CD4-positive, alpha-beta memory T cell (primary cell): Measurements from ENCODE around the gene TPRKB. TPM values are rescaled to one million over a fixed set of nuclear protein-coding genes. Genes with fewer than 3 reads are reported as not detected.
A peak's percentile ranks its signal among the peaks of the same experiment; 100 is the strongest.

Source experiments
- CTCF ChIA-PET: fragments of 350-600 bp; sonication (Branson Sonifier 250); formaldehyde crosslinking; loops from one replicate; lab custom pipeline; 2021; ENCODE audit warnings: inconsistent platforms; ENCODE audit not compliant: partially characterized antibody; lab: Charles Lee
- POLR2A ChIA-PET: fragments of 350-600 bp; sonication (Branson Sonifier 250); formaldehyde crosslinking; loops from one replicate; lab custom pipeline; 2021; ENCODE audit not compliant: partially characterized antibody; lab: Charles Lee
- DNase-seq, 5 donors: peaks; one replicate each; pipeline versions ENCODE4 v3.0.0 to v3.0.0-alpha.2; 2020 to 2022; ENCODE audit warnings: mixed read lengths in 1 of 5
- H3K27ac ChIP-seq: one replicate; pipeline ENCODE4 v1.7.0; 2013; ENCODE audit warnings: low read depth, low read length
- H3K27me3 ChIP-seq: 2 replicates; pipeline ENCODE4 v1.7.0; 2013; ENCODE audit warnings: mild to moderate bottlenecking, low read length, moderate library complexity; ENCODE audit not compliant: insufficient read depth
- H3K36me3 ChIP-seq: 2 replicates; pipeline ENCODE4 v1.7.0; 2013; ENCODE audit warnings: mild to moderate bottlenecking, low read length, moderate library complexity; ENCODE audit not compliant: insufficient read depth
- H3K4me1 ChIP-seq: 2 replicates; pipeline ENCODE4 v1.7.0; 2013; ENCODE audit warnings: mild to moderate bottlenecking, low read length, moderate library complexity; ENCODE audit not compliant: insufficient read depth
- H3K4me3 ChIP-seq, 2 donors: one replicate each; pipeline ENCODE4 v1.7.0; 2013; ENCODE audit warnings: low read length in 2 of 2, mild to moderate bottlenecking in 1 of 2
- H3K9me3 ChIP-seq, 2 donors: one replicate each; pipeline ENCODE4 v1.7.0; 2013; ENCODE audit warnings: low read length in 2 of 2, control low read depth in 1 of 2; ENCODE audit not compliant: control insufficient read depth in 1 of 2
- H3K27ac Mint-ChIP-seq, 7 donors: one replicate each; pipeline ENCODE4 v1.8.0; 2020 to 2021; ENCODE audit warnings: mixed read lengths in 7 of 7, mild to moderate bottlenecking in 6 of 7, inconsistent platforms in 3 of 7, moderate library complexity in 3 of 7
- H3K27me3 Mint-ChIP-seq, 2 donors: one replicate each; pipeline ENCODE4 v1.8.0; 2020 to 2021; ENCODE audit warnings: mixed read lengths in 2 of 2
- H3K36me3 Mint-ChIP-seq, 2 donors: one replicate each; pipeline ENCODE4 v1.8.0; 2020 to 2021; ENCODE audit warnings: mixed read lengths in 2 of 2, inconsistent platforms in 1 of 2, mild to moderate bottlenecking in 1 of 2
- H3K4me1 Mint-ChIP-seq, 4 donors: one replicate each; pipeline ENCODE4 v1.8.0; 2020 to 2021; ENCODE audit warnings: mixed read lengths in 4 of 4, mild to moderate bottlenecking in 1 of 4
- H3K4me3 Mint-ChIP-seq, 8 donors: one replicate each; pipeline ENCODE4 v1.8.0; 2020 to 2021; ENCODE audit warnings: mixed read lengths in 8 of 8, mild to moderate bottlenecking in 7 of 8, moderate library complexity in 6 of 8, inconsistent platforms in 3 of 8
- H3K9me3 Mint-ChIP-seq, 8 donors: one replicate each; pipeline ENCODE4 v1.8.0; 2020 to 2021; ENCODE audit warnings: mixed read lengths in 8 of 8, mild to moderate bottlenecking in 5 of 8, inconsistent platforms in 3 of 8, moderate library complexity in 1 of 8
- intact Hi-C: fragments of 100-400 bp; cut with micrococcal nuclease; formaldehyde crosslinking; loops from one replicate; pipeline ENCODE4 v1.15.1; 2023
- polyA plus RNA-seq, 2 donors: library from polyadenylated mRNA; unstranded; fragments of 300-500 nt; fragmentation: Illumina TruSeq; gene quantifications; one replicate each; pipeline ENCODE4 v1.2.3, GENCODE V29; 2021
- total RNA-seq, 2 experiments: library from RNA; stranded (reverse); gene quantifications; one replicate each; pipeline ENCODE4 v1.2.3, GENCODE V29; 2021

Gene TPRKB
- total and polyA plus RNA-seq, 4 experiments from 2014 or later: 31.7 to 74.4 (median 48.7) TPM

DNA sequence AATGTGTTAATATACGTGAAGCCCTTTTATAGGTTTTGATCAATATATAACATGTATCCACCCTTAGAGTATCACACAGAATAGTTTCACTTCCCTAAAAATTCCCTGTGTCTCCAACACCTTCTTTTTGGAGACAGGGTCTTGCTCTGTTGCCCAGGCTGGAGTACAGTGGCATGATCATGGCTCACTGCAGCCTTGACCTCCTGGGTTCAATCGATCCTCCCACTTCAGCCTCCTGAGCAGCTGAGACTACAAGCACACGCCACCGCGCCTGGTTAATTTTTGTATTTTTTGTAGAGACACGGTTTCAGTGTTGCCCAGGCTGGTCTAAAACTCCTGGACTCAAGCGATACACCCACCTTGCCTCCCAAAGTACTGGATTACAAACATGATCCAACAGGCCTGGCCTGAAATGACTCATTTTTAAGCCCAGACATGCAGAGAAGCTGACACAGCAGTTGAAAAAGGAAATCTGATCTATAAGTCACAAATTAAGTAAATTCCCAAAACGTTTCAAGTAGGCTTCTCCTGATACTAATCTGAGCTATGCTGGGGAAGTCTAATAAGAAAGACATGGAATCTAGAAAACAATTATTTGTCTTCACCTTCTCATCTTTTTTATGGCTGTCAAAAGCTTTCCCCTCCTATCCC lies 39.8 kb upstream of the TPRKB start:
- no peaks in the 10 kb centered on the region for H3K9me3 Mint-ChIP-seq
- Histone ChIP-seq H3K9me3 (no peaks in the 10 kb centered on the region), H3K27me3 (no peaks in the 10 kb centered on the region), H3K36me3 (peaks cover 31% of the 10 kb centered on the region), H3K4me3 (no peak overlapping the region), H3K4me1 (peaks cover 32% of the 10 kb centered on the region), H3K27ac (no peak overlapping the region)
- ChIA-PET CTCF (no interaction called here), POLR2A (no interaction called here)
- peaks cover 22 to 53% (median 38%) of the 10 kb centered on the region in 4 donors for H3K4me1 Mint-ChIP-seq
- intact Hi-C loops: no loop called here
- H3K27ac Mint-ChIP-seq: no peak overlapping the region
- H3K36me3 Mint-ChIP-seq: peaks cover 44 to 58% of the 10 kb centered on the region in 2 donors
- DNase-seq: no peak
- peaks cover 0 to 2% of the 10 kb centered on the region in 2 donors for H3K27me3 Mint-ChIP-seq
- H3K4me3 Mint-ChIP-seq: peak overlapping the region in 1 of 8 donors; percentile 39

GRCh38 chr2:73776381-73776780 lies 39.2 kb upstream of the TPRKB start:
- CTCF ChIA-PET: interaction anchor here (1.4 kb wide), 1 partner anchor 12 kb away, joined by 3 read pairs; no protein-coding TSS in a partner anchor
- POLR2A ChIA-PET: no interaction called here
- Histone ChIP-seq H3K36me3 (peaks cover 31% of the 10 kb centered on the region), H3K9me3 (no peaks in the 10 kb centered on the region), H3K27ac (no peak overlapping the region), H3K4me1 (peaks cover 32% of the 10 kb centered on the region), H3K27me3 (no peaks in the 10 kb centered on the region), H3K4me3 (no peak overlapping the region)
- Mint-ChIP-seq H3K4me3 (peak overlapping the region in 1 of 8 donors; percentile 8), H3K27me3 (peaks cover 0 to 2% of the 10 kb centered on the region in 2 donors), H3K4me1 (peaks cover 23 to 55% (median 40%) of the 10 kb centered on the region in 4 donors), H3K27ac (no peak overlapping the region), H3K9me3 (no peaks in the 10 kb centered on the region), H3K36me3 (peaks cover 46 to 63% of the 10 kb centered on the region in 2 donors)
- intact Hi-C loops: no loop called here
- DNase-seq: no peak

DNA sequence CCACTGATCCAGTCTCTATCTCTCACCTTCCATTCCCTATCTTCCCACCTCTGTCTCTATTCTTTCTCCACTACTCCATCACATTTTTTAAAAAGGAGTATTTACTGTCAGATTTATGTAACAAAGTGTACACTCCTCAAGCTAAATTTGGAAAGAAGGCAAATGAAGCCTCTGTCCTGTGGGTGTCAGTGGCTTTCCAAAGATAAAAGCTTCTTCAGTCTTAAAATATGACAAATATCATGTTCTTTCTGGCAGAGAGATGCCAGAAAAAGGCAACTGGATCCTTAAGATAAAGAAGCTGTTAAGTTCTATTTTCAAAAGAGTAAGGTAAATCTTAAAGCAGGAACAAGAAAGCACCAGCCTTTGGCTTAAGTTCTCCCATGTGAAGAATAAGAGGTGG lies 35.7 kb upstream of the TPRKB start:
- H3K9me3 Mint-ChIP-seq: no peaks in the 10 kb centered on the region
- Histone ChIP-seq H3K36me3 (peaks cover 50% of the 10 kb centered on the region), H3K4me1 (peaks cover 15% of the 10 kb centered on the region), H3K27me3 (no peaks in the 10 kb centered on the region), H3K4me3 (no peak overlapping the region), H3K9me3 (no peaks in the 10 kb centered on the region), H3K27ac (no peak overlapping the region)
- CTCF ChIA-PET: no interaction called here
- peaks cover 64 to 79% of the 10 kb centered on the region in 2 donors for H3K36me3 Mint-ChIP-seq
- no peaks in the 10 kb centered on the region for H3K27me3 Mint-ChIP-seq
- intact Hi-C loops: no loop called here
- no peak for DNase-seq
- H3K4me3 Mint-ChIP-seq: no peak overlapping the region
- peaks cover 28 to 44% (median 34%) of the 10 kb centered on the region in 4 donors for H3K4me1 Mint-ChIP-seq
- H3K27ac Mint-ChIP-seq: peak overlapping the region in 1 of 7 donors; percentile 19
- POLR2A ChIA-PET: no interaction called here

DNA sequence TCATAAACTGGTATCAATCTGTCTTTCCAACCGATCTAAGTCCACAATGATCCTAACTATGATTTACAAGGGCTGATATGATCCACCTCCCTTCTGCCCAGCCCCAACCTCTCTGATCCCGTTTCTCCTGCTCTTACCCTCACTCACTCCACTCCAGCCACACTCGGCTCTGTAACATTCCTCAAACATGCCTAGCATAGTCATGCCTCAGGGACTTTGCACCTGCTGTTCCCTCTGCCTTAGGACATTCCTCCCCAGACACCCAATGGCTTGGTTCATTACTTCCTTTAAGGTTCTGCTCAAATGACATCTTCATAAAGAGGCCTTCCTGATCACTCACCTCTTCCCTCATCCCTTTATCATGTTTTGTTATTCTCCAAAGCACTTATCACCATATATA lies 33.6 kb upstream of the TPRKB start:
- peaks cover 18 to 31% (median 26%) of the 10 kb centered on the region in 4 donors for H3K4me1 Mint-ChIP-seq
- intact Hi-C loops: no loop called here
- no peaks in the 10 kb centered on the region for H3K27me3 Mint-ChIP-seq
- ChIA-PET CTCF (interaction anchor here (1.3 kb wide), 1 partner anchor 14 kb away, joined by 3 read pairs; no protein-coding TSS in a partner anchor), POLR2A (no interaction called here)
- H3K4me3 ChIP-seq: no peak overlapping the region
- H3K4me3 Mint-ChIP-seq: no peak overlapping the region
- no peaks in the 10 kb centered on the region for H3K27me3 ChIP-seq
- DNase-seq: no peak
- H3K36me3 ChIP-seq: peaks cover 58% of the 10 kb centered on the region
- no peaks in the 10 kb centered on the region for H3K9me3 ChIP-seq
- peak overlapping the region in 2 of 7 donors; percentile 4 to 47 for H3K27ac Mint-ChIP-seq
- no peaks in the 10 kb centered on the region for H3K9me3 Mint-ChIP-seq
- H3K36me3 Mint-ChIP-seq: peaks cover 64 to 76% of the 10 kb centered on the region in 2 donors
- H3K27ac ChIP-seq: no peak overlapping the region
- H3K4me1 ChIP-seq: peaks cover 5% of the 10 kb centered on the region

DNA sequence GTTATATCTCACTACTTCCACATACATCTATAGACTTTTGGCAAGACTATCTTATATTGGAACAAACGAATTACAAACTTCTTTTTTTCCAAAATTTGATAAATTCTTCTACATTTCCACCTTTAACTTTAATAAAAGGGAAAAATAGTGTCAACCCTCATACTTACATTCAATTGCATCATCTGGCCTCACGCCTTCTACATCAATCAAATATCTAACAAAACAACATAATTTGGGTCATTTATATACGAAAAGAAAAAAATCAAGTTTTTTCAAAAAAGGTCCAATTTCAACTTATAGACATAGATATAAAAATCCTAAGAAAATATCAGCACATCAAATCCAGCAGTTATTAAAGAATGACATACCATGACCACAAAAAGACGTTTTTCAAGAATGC lies 29.8 kb upstream of the TPRKB start:
- Histone ChIP-seq H3K36me3 (peaks cover 58% of the 10 kb centered on the region), H3K9me3 (no peaks in the 10 kb centered on the region), H3K4me1 (no peaks in the 10 kb centered on the region), H3K27me3 (no peaks in the 10 kb centered on the region), H3K4me3 (no peak overlapping the region), H3K27ac (no peak overlapping the region)
- POLR2A ChIA-PET: no interaction called here
- DNase-seq: no peak
- Mint-ChIP-seq H3K4me1 (peaks cover 10 to 19% (median 14%) of the 10 kb centered on the region in 4 donors), H3K4me3 (no peak overlapping the region), H3K9me3 (no peaks in the 10 kb centered on the region), H3K27me3 (no peaks in the 10 kb centered on the region), H3K27ac (no peak overlapping the region), H3K36me3 (peaks cover 47 to 76% of the 10 kb centered on the region in 2 donors)
- CTCF ChIA-PET: no interaction called here
- intact Hi-C loops: no loop called here

GRCh38 chr2:73766349-73766748 lies 29.2 kb upstream of the TPRKB start:
- Histone ChIP-seq H3K9me3 (no peaks in the 10 kb centered on the region), H3K27me3 (no peaks in the 10 kb centered on the region), H3K4me3 (no peak overlapping the region), H3K27ac (no peak overlapping the region), H3K36me3 (peaks cover 57% of the 10 kb centered on the region), H3K4me1 (no peaks in the 10 kb centered on the region)
- H3K27ac Mint-ChIP-seq: no peak overlapping the region
- intact Hi-C loops: no loop called here
- no peaks in the 10 kb centered on the region for H3K27me3 Mint-ChIP-seq
- H3K4me3 Mint-ChIP-seq: no peak overlapping the region
- peaks cover 51 to 76% of the 10 kb centered on the region in 2 donors for H3K36me3 Mint-ChIP-seq
- no peaks in the 10 kb centered on the region for H3K9me3 Mint-ChIP-seq
- POLR2A ChIA-PET: no interaction called here
- CTCF ChIA-PET: no interaction called here
- H3K4me1 Mint-ChIP-seq: peaks cover 8 to 17% (median 13%) of the 10 kb centered on the region in 4 donors
- DNase-seq: no peak

DNA sequence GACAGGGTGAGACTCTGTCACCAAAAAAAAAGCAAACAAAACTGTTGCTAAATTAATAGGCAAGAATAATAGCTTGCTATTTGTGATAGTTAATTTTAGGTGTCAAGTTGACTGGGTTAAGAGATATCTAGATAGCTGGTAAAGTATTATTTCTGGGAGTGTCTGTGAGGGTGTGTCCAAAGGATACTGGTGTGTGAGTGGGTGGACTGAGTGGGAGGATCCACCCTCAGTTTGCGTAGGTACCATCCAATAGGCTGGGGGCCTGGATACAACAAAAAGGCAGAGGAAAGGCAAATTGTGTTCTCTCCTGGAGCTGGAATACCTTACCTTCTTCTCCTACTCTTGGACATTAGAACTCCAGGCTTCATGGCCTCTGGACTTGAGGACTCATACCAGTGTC lies 27.8 kb upstream of the TPRKB start:
- intact Hi-C loops: no loop called here
- peaks cover 49 to 79% of the 10 kb centered on the region in 2 donors for H3K36me3 Mint-ChIP-seq
- no peaks in the 10 kb centered on the region for H3K27me3 ChIP-seq
- H3K27ac ChIP-seq: no peak overlapping the region
- no peak overlapping the region for H3K27ac Mint-ChIP-seq
- H3K9me3 Mint-ChIP-seq: no peaks in the 10 kb centered on the region
- POLR2A ChIA-PET: interaction anchor here (0.8 kb wide), 1 partner anchor 28 kb away, joined by 4 read pairs; the partner anchor contains the start of gene TPRKB
- DNase-seq: no peak
- no peak overlapping the region for H3K4me3 Mint-ChIP-seq
- CTCF ChIA-PET: interaction anchor here (1.1 kb wide), 1 partner anchor 11 kb away, joined by 3 read pairs; no protein-coding TSS in a partner anchor
- H3K4me1 ChIP-seq: no peaks in the 10 kb centered on the region
- no peaks in the 10 kb centered on the region for H3K9me3 ChIP-seq
- peaks cover 0 to 10% (median 8%) of the 10 kb centered on the region in 4 donors for H3K4me1 Mint-ChIP-seq
- no peaks in the 10 kb centered on the region for H3K27me3 Mint-ChIP-seq
- H3K36me3 ChIP-seq: peaks cover 66% of the 10 kb centered on the region
- no peak overlapping the region for H3K4me3 ChIP-seq
